Mucosa of descending colon (tissue), 3 donors: ENCODE results near the gene NRIP1. TPM values are rescaled to one million over a fixed set of nuclear protein-coding genes. Genes with fewer than 3 reads are reported as not detected.

Source experiments
- ATAC-seq: fragments of 200-7000 bp; cut with Tn5 transposase; one replicate; pipeline ENCODE4 v1.9.1; 2020; ENCODE audit warnings: mild to moderate bottlenecking, moderate library complexity
- DNase-seq, 3 donors: peaks; one replicate each; pipeline ENCODE4 v3.0.0-alpha.2; 2020
- H3K36me3 ChIP-seq: fragments of 200-600 bp; one replicate; pipeline ENCODE4 v1.8.0; 2021; ENCODE audit warnings: low read depth, mild to moderate bottlenecking
- H3K4me1 ChIP-seq: fragments of 200-600 bp; one replicate; pipeline ENCODE4 v1.8.0; 2021; ENCODE audit warnings: low read depth, mild to moderate bottlenecking
- H3K4me3 ChIP-seq: fragments of 200-600 bp; one replicate; pipeline ENCODE4 v1.8.0; 2021; ENCODE audit warnings: mild to moderate bottlenecking
- H3K9me3 ChIP-seq: fragments of 200-600 bp; one replicate; pipeline ENCODE4 v1.8.0; 2021; ENCODE audit warnings: mild to moderate bottlenecking
- CTCF ChIP-seq: fragments of 200-600 bp; IDR thresholded peaks from one replicate; pipeline ENCODE4 v1.8.0; 2022; ENCODE audit warnings: antibody characterized with exemption, mild to moderate bottlenecking
- intact Hi-C, 2 donors: fragments of 100-400 bp; cut with DNase I in 1 of 2; cut with micrococcal nuclease in 1 of 2; formaldehyde crosslinking; loops; one replicate each; pipeline versions ENCODE4 v1.11.0 to v1.11.1; 2022; cut with DNase I, micrococcal nuclease
- long read RNA-seq, 2 donors: library from polyadenylated mRNA; unstranded; transcript quantifications; one replicate each; pipeline ENCODE4 v2.0.0, GENCODE V29; 2019 to 2021
- total RNA-seq, 3 donors: library from RNA; stranded (reverse); fragmentation: NEBNext Ultra II Directional in 2 of 3; extraction: Animal tissue kit (Norgen Biotek cat#: 25700) in 2 of 3; gene quantifications; one replicate each; pipeline versions ENCODE4 v1.2.1 to v1.2.4, GENCODE V29; 2021 to 2023
- donor health status: DM: no; HTN: no; CAD: no; lungs with moderate emphysema.
- donor health status: DM: no; HTN: no; CAD: no.
- donor health status: DM: no; HTN: yes; CAD: no.

NRIP1 gene, protein sequence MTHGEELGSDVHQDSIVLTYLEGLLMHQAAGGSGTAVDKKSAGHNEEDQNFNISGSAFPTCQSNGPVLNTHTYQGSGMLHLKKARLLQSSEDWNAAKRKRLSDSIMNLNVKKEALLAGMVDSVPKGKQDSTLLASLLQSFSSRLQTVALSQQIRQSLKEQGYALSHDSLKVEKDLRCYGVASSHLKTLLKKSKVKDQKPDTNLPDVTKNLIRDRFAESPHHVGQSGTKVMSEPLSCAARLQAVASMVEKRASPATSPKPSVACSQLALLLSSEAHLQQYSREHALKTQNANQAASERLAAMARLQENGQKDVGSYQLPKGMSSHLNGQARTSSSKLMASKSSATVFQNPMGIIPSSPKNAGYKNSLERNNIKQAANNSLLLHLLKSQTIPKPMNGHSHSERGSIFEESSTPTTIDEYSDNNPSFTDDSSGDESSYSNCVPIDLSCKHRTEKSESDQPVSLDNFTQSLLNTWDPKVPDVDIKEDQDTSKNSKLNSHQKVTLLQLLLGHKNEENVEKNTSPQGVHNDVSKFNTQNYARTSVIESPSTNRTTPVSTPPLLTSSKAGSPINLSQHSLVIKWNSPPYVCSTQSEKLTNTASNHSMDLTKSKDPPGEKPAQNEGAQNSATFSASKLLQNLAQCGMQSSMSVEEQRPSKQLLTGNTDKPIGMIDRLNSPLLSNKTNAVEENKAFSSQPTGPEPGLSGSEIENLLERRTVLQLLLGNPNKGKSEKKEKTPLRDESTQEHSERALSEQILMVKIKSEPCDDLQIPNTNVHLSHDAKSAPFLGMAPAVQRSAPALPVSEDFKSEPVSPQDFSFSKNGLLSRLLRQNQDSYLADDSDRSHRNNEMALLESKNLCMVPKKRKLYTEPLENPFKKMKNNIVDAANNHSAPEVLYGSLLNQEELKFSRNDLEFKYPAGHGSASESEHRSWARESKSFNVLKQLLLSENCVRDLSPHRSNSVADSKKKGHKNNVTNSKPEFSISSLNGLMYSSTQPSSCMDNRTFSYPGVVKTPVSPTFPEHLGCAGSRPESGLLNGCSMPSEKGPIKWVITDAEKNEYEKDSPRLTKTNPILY (N-terminal part only)
- 10 to 100 TPM; 64.3 to 91.8 (median 77.1) TPM for total RNA-seq
- long read RNA-seq, donor 1, full-length matches to known transcripts: 11 of 18 reads
- long read RNA-seq, donor 1, partial matches to known transcripts: 2 of 18 reads
- long read RNA-seq, donor 1, other reads (novel, unspliced or antisense): 5 of 18 reads
- long read RNA-seq, donor 2, full-length matches to known transcripts: 3 of 5 reads
- long read RNA-seq, donor 2, partial matches to known transcripts: 0 of 5 reads
- long read RNA-seq, donor 2, other reads (novel, unspliced or antisense): 2 of 5 reads

DNA sequence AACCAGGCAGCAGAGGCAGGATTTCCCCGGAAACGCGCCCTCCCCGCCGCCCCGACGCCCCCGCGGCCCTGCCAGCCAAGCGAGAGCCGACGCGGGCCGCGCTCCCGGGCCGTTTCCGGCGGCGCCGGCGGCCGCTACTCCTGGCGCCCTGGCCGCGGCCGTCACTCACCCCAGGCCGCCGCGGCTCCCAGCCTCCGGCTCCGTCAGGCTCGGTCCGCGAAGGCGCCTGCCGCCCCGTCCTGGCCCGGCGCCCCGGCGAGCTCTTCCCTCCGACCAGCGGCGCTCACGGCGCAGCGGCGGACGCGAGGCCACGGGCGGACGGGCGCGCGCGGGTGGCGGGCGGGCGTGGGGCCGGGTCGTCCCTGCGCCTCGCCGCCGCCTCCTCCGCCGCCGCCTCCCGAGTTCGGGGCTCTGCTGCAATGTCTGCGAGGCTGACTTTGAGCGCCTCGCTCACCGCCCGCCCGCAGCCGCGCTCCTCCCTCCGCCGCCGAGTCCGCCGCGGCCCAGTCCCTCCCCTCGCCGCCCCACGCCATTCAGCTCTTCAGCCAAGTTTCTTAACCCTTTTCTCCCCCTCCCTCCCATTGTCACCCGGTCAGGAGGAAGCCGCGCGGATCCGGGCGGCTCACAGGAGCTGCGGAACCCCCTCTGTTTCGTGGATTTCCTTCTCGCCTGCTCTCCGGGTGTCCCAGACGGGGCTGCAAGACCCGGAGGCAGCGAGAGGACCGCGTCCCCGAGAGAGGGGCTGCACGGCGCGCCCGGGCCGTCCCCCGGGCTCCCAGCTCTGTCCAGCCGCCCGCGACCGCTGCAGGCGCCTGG, at the start of gene NRIP1:
Gene NRIP1 (minus strand): TSS at position 425 of the 816 bp plus-strand sequence. CDS start 96,808 bp downstream, outside the sequence.
- TF ChIP-seq CTCF: no peak
- H3K4me1 ChIP-seq: peaks cover 19% of the 10 kb centered on the region
- H3K36me3 ChIP-seq: no peaks in the 10 kb centered on the region
- intact Hi-C loops: loop anchor here in 1 of 2 donors (10.0 kb wide), 1 partner anchor 190 kb away; no protein-coding TSS in a partner anchor
- peak; percentile 91 to 94 (median 94) for DNase-seq
- peak within 1 kb of the TSS; percentile 77 for H3K4me3 ChIP-seq
- peak; percentile 90 for ATAC-seq
- no peaks in the 10 kb centered on the region for H3K9me3 ChIP-seq

DNA sequence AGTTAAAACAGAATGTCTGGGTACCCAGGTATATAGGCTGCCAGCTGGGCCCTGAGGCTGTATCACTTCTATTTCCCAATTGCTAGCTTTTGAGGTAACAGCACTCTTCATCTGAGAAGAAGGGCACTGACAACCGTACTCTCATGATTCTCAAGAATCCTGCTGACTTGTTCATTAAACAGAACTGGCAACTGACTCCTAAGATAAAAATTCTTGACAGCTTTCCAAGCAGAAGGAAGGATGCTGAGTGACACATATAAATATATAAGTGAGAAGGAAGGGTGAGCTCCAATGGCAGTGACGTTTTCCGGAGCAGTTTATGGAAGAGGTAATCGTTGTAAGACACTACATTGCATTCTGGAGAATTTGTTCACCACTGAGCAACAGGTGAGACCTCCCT, 48.1 kb upstream of the NRIP1 start:
- DNase-seq (no peak), ATAC-seq (no peak)
- H3K9me3 ChIP-seq: no peaks in the 10 kb centered on the region
- intact Hi-C loops: no loop called here
- H3K4me1 ChIP-seq: no peaks in the 10 kb centered on the region
- H3K36me3 ChIP-seq: no peaks in the 10 kb centered on the region
- no peak for TF ChIP-seq CTCF
- H3K4me3 ChIP-seq: no peak overlapping the region

DNA sequence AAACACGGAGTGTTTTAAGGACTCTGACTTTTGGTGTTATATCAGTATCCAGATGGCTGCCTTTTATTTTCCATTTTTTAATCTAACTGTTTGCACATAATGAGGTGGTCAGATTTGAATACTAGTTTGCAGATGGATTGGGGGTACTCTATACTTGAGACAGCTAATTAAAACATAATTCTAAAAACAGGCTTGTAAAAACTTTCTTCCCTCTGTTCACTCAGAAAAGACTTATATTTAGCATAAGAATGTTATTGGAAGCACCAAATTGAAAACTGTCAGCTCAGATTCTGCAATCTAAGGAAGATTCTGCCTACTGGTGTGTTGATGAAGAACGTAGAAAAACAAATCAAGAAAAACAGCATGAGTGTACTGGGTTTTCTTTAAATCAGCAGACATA, 44.0 kb upstream of the NRIP1 start:
- intact Hi-C loops: no loop called here
- no peak for DNase-seq
- no peak overlapping the region for H3K4me3 ChIP-seq
- TF ChIP-seq CTCF: no peak
- ATAC-seq: no peak
- no peaks in the 10 kb centered on the region for H3K9me3 ChIP-seq
- no peaks in the 10 kb centered on the region for H3K36me3 ChIP-seq
- H3K4me1 ChIP-seq: no peaks in the 10 kb centered on the region

- no peak for DNase-seq
- H3K9me3 ChIP-seq: no peaks in the 10 kb centered on the region
- H3K4me1 ChIP-seq: no peaks in the 10 kb centered on the region
- ATAC-seq: no peak
- no peak for TF ChIP-seq CTCF
- intact Hi-C loops: no loop called here
- H3K4me3 ChIP-seq: no peak overlapping the region
- H3K36me3 ChIP-seq: no peaks in the 10 kb centered on the region
These were observed 39.7 kb upstream of the NRIP1 start for GRCh38 chr21:15104470-15104869.
